PC-9 (cell line): ENCODE measurements around the gene MTURN. TPM values are rescaled to one million over a fixed set of nuclear protein-coding genes. Genes with fewer than 3 reads are reported as not detected.
A peak's percentile ranks its signal among the peaks of the same experiment; 100 is the strongest.

ENCODE experiments used
- BruUV-seq: library from RNA; stranded (reverse); fragments of 400-500 nt; replicated peaks from 2 replicates; lab custom pipeline; 2021; lab: Mats Ljungman, UMichigan
- CTCF ChIA-PET: fragments of 300-600 bp; sonication (Branson Sonifier 250); formaldehyde crosslinking; loops from one replicate; lab custom pipeline; 2022; ENCODE audit warnings: antibody characterized with exemption; lab: Charles Lee
- POLR2A ChIA-PET: fragments of 300-600 bp; sonication (Branson Sonifier 250); formaldehyde crosslinking; loops from one replicate; lab custom pipeline; 2022; ENCODE audit warnings: antibody characterized with exemption; ENCODE audit not compliant: unreplicated experiment; lab: Charles Lee
- DNase-seq, 2 experiments: peaks; one replicate each; pipeline versions ENCODE4 v3.0.0 to v3.0.0-alpha.2; 2015 to 2022; ENCODE audit warnings: mixed read lengths in 1 of 2
- H2AFZ ChIP-seq: fragments of 200-600 bp; sonication (generic); 2 replicates; pipeline ENCODE4 v1.8.1; 2017; ENCODE audit warnings: antibody characterized with exemption
- H3F3A ChIP-seq: fragments of 200-600 bp; sonication (generic); 2 replicates; pipeline ENCODE4 v1.8.1; 2017; ENCODE audit warnings: antibody characterized with exemption, mild to moderate bottlenecking, low read depth; ENCODE audit not compliant: insufficient read depth
- H3K27ac ChIP-seq: fragments of 200-600 bp; sonication (generic); 2 replicates; pipeline ENCODE4 v1.6.1; 2016; ENCODE audit warnings: mixed run types
- H3K27me3 ChIP-seq: fragments of 200-600 bp; sonication (generic); 2 replicates; pipeline ENCODE4 v1.6.1; 2016; ENCODE audit warnings: low read depth, mixed run types; ENCODE audit not compliant: insufficient read depth
- H3K36me3 ChIP-seq: fragments of 200-600 bp; sonication (generic); 2 replicates; pipeline ENCODE4 v1.6.1; 2016; ENCODE audit warnings: low read depth, mixed run types
- H3K4me1 ChIP-seq: fragments of 200-600 bp; sonication (generic); replicated peaks from 2 replicates; pipeline ENCODE4 v1.6.1; 2016; ENCODE audit warnings: mixed run types; ENCODE audit not compliant: insufficient read depth
- H3K4me2 ChIP-seq: fragments of 200-600 bp; sonication (generic); 2 replicates; pipeline ENCODE4 v1.6.1; 2017; ENCODE audit warnings: mixed run types
- H3K4me3 ChIP-seq: fragments of 200-600 bp; sonication (generic); 2 replicates; pipeline ENCODE4 v1.6.1; 2016; ENCODE audit warnings: mixed run types
- H3K79me2 ChIP-seq: fragments of 200-600 bp; sonication (generic); 2 replicates; pipeline ENCODE4 v1.6.1; 2017; ENCODE audit warnings: low read depth, mixed run types
- H3K9me2 ChIP-seq: fragments of 200-600 bp; sonication (generic); 2 replicates; pipeline ENCODE4 v1.8.1; 2017; ENCODE audit warnings: mild to moderate bottlenecking; ENCODE audit not compliant: insufficient read depth
- H3K9me3 ChIP-seq: fragments of 200-600 bp; sonication (generic); 2 replicates; pipeline ENCODE4 v1.8.1; 2016; ENCODE audit warnings: low read depth; ENCODE audit not compliant: insufficient read depth
- H4K20me1 ChIP-seq: fragments of 200-600 bp; sonication (generic); 2 replicates; pipeline ENCODE4 v1.8.1; 2017; ENCODE audit not compliant: insufficient read depth
- CTCF ChIP-seq: fragments of 200-600 bp; sonication (generic); conservative IDR thresholded peaks from 2 replicates; pipeline ENCODE4 v1.6.1; 2017; ENCODE audit warnings: mixed run types, antibody characterized with exemption, mild to moderate bottlenecking, moderate library complexity
- EZH2 ChIP-seq: fragments of 200-600 bp; sonication (generic); IDR thresholded peaks from 2 replicates; pipeline ENCODE4 v1.8.0; 2017; ENCODE audit warnings: antibody characterized with exemption, low read depth
- intact Hi-C: fragments of 100-400 bp; cut with micrococcal nuclease; formaldehyde crosslinking; loops from one replicate; pipeline ENCODE4 v1.10.0; 2022; ENCODE audit not compliant: unreplicated experiment
- total RNA-seq: library from RNA; stranded (reverse); gene quantifications from 2 replicates; pipeline ENCODE4 v1.2.3, GENCODE V29; 2021

MTURN gene
- total RNA-seq, 1 experiment from 2014 or later = 21.6 TPM

- Histone ChIP-seq H3K27me3 (no peaks in the 10 kb centered on the region), H3K9me3 (no peaks in the 10 kb centered on the region; the same call in 1 of the 2 replicates), H4K20me1 (no peaks in the 10 kb centered on the region), H3K27ac (no peak overlapping the region), H3F3A (peaks cover 18% of the 10 kb centered on the region; the same call in 1 of the 2 replicates), H2AFZ (no peak overlapping the region), H3K36me3 (no peaks in the 10 kb centered on the region), H3K4me2 (no peak overlapping the region), H3K9me2 (no peaks in the 10 kb centered on the region), H3K4me3 (no peak overlapping the region), H3K4me1 (peaks cover 38% of the 10 kb centered on the region), H3K79me2 (no peaks in the 10 kb centered on the region)
- no peak for DNase-seq
- BruUV-seq = no TSS peak
- intact Hi-C loops = loop anchor here (5.0 kb wide), 2 partner anchors 143 to 337 kb away; partner anchors contain the start of genes FKBP14 and PLEKHA8
- ChIA-PET POLR2A (no interaction called here), CTCF (no interaction called here)
- no peak for TF ChIP-seq CTCF
- TF ChIP-seq EZH2 = no peak
These were observed 35.9 kb downstream of the MTURN start for GRCh38 chr7:30170476-30171205.

DNA sequence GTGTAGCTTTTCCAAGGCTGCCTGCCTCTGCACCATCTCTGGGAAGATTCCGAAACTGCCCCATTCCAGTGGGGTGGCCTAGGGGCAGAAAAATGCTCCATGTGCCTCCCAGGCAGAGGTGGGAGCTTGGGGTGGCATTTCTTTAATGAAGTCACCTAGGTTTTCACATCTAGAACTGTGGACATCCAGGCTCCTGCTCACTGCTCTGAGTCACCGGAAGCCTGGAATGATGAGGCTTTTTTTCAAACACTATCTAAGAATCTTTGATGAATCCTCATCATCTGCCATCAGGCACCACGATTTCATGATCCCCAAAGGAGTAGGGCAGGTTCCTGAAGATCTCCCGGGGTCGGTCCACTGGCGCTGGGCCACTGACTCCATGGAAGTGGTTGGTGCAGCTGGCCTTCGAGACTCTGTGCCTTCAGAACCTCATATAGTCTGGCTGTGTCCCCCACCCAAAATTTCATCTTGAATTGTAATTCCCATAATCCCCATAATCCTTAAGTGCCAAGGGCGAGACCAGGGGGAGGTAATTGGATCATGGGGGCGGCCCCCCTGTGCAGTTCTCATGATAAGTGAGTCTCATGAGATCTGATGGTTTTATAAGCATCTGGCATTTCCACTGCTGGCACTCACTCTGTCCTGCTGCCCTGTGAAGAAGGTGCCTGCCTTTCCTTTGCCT, 37.1 kb downstream of the MTURN start:
- Histone ChIP-seq H3K4me2 (no peak overlapping the region), H3K4me3 (no peak overlapping the region), H3K36me3 (no peaks in the 10 kb centered on the region), H3K4me1 (peaks cover 25% of the 10 kb centered on the region), H3K79me2 (no peaks in the 10 kb centered on the region), H2AFZ (no peak overlapping the region), H3F3A (peaks cover 7% of the 10 kb centered on the region; the same call in 1 of the 2 replicates), H3K27ac (no peak overlapping the region), H4K20me1 (no peaks in the 10 kb centered on the region), H3K9me3 (no peaks in the 10 kb centered on the region; the same call in 1 of the 2 replicates), H3K27me3 (no peaks in the 10 kb centered on the region), H3K9me2 (no peaks in the 10 kb centered on the region)
- peak; percentile 55 to 60 for DNase-seq
- CTCF ChIA-PET = interaction anchor here (0.6 kb wide), 1 partner anchor 341 kb away, joined by 3 read pairs; no protein-coding TSS in a partner anchor
- TSS peak; percentile 22 for BruUV-seq
- TF ChIP-seq CTCF (no peak), EZH2 (no peak)
- POLR2A ChIA-PET = interaction anchor here (0.5 kb wide), 1 partner anchor 178 kb away, joined by 4 read pairs; no protein-coding TSS in a partner anchor
- intact Hi-C loops = loop anchor here (5.0 kb wide), 2 partner anchors 145 to 335 kb away; partner anchors contain the start of genes FKBP14 and PLEKHA8

- intact Hi-C loops = loop anchor here (5.0 kb wide), 2 partner anchors 145 to 335 kb away; partner anchors contain the start of genes FKBP14 and PLEKHA8
- peak overlapping the region; percentile 17 for H3K4me2 ChIP-seq
- H3F3A ChIP-seq = peaks cover 4% of the 10 kb centered on the region; the same call in 1 of the 2 replicates
- H3K27ac ChIP-seq = no peak overlapping the region
- no peaks in the 10 kb centered on the region for H3K79me2 ChIP-seq
- H3K36me3 ChIP-seq = no peaks in the 10 kb centered on the region
- TF ChIP-seq EZH2 (no peak), CTCF (no peak)
- CTCF ChIA-PET = interaction anchor here (0.7 kb wide), 1 partner anchor 53 kb away, joined by 5 read pairs; no protein-coding TSS in a partner anchor
- peaks cover 23% of the 10 kb centered on the region for H3K4me1 ChIP-seq
- no peaks in the 10 kb centered on the region for H4K20me1 ChIP-seq
- H3K4me3 ChIP-seq = no peak overlapping the region
- no peaks in the 10 kb centered on the region for H3K27me3 ChIP-seq
- POLR2A ChIA-PET = no interaction called here
- no peak overlapping the region for H2AFZ ChIP-seq
- no TSS peak for BruUV-seq
- no peaks in the 10 kb centered on the region for H3K9me2 ChIP-seq
- H3K9me3 ChIP-seq = no peaks in the 10 kb centered on the region; the same call in 1 of the 2 replicates
- peak in 1 of 2 experiments; percentile 44 for DNase-seq
These were observed 37.7 kb downstream of the MTURN start for GRCh38 chr7:30172451-30172850.
